PC-9 (cell line): ENCODE measurements around the gene CLMN. TPM values are rescaled to one million over a fixed set of nuclear protein-coding genes. Genes with fewer than 3 reads are reported as not detected.

ENCODE experiments used
- BruUV-seq: library from RNA; stranded (reverse); fragments of 400-500 nt; replicated peaks from 2 replicates; lab custom pipeline; 2021; lab: Mats Ljungman, UMichigan
- CTCF ChIA-PET: fragments of 300-600 bp; sonication (Branson Sonifier 250); formaldehyde crosslinking; loops from one replicate; lab custom pipeline; 2022; ENCODE audit warnings: antibody characterized with exemption; lab: Charles Lee
- POLR2A ChIA-PET: fragments of 300-600 bp; sonication (Branson Sonifier 250); formaldehyde crosslinking; loops from one replicate; lab custom pipeline; 2022; ENCODE audit warnings: antibody characterized with exemption; ENCODE audit not compliant: unreplicated experiment; lab: Charles Lee
- DNase-seq, 2 experiments: peaks; one replicate each; pipeline versions ENCODE4 v3.0.0 to v3.0.0-alpha.2; 2015 to 2022; ENCODE audit warnings: mixed read lengths in 1 of 2
- H2AFZ ChIP-seq: fragments of 200-600 bp; sonication (generic); 2 replicates; pipeline ENCODE4 v1.8.1; 2017; ENCODE audit warnings: antibody characterized with exemption
- H3F3A ChIP-seq: fragments of 200-600 bp; sonication (generic); 2 replicates; pipeline ENCODE4 v1.8.1; 2017; ENCODE audit warnings: antibody characterized with exemption, mild to moderate bottlenecking, low read depth; ENCODE audit not compliant: insufficient read depth
- H3K27ac ChIP-seq: fragments of 200-600 bp; sonication (generic); 2 replicates; pipeline ENCODE4 v1.6.1; 2016; ENCODE audit warnings: mixed run types
- H3K27me3 ChIP-seq: fragments of 200-600 bp; sonication (generic); 2 replicates; pipeline ENCODE4 v1.6.1; 2016; ENCODE audit warnings: low read depth, mixed run types; ENCODE audit not compliant: insufficient read depth
- H3K36me3 ChIP-seq: fragments of 200-600 bp; sonication (generic); 2 replicates; pipeline ENCODE4 v1.6.1; 2016; ENCODE audit warnings: low read depth, mixed run types
- H3K4me1 ChIP-seq: fragments of 200-600 bp; sonication (generic); replicated peaks from 2 replicates; pipeline ENCODE4 v1.6.1; 2016; ENCODE audit warnings: mixed run types; ENCODE audit not compliant: insufficient read depth
- H3K4me2 ChIP-seq: fragments of 200-600 bp; sonication (generic); 2 replicates; pipeline ENCODE4 v1.6.1; 2017; ENCODE audit warnings: mixed run types
- H3K4me3 ChIP-seq: fragments of 200-600 bp; sonication (generic); 2 replicates; pipeline ENCODE4 v1.6.1; 2016; ENCODE audit warnings: mixed run types
- H3K79me2 ChIP-seq: fragments of 200-600 bp; sonication (generic); 2 replicates; pipeline ENCODE4 v1.6.1; 2017; ENCODE audit warnings: low read depth, mixed run types
- H3K9me2 ChIP-seq: fragments of 200-600 bp; sonication (generic); 2 replicates; pipeline ENCODE4 v1.8.1; 2017; ENCODE audit warnings: mild to moderate bottlenecking; ENCODE audit not compliant: insufficient read depth
- H3K9me3 ChIP-seq: fragments of 200-600 bp; sonication (generic); 2 replicates; pipeline ENCODE4 v1.8.1; 2016; ENCODE audit warnings: low read depth; ENCODE audit not compliant: insufficient read depth
- H4K20me1 ChIP-seq: fragments of 200-600 bp; sonication (generic); 2 replicates; pipeline ENCODE4 v1.8.1; 2017; ENCODE audit not compliant: insufficient read depth
- EZH2 ChIP-seq: fragments of 200-600 bp; sonication (generic); IDR thresholded peaks from 2 replicates; pipeline ENCODE4 v1.8.0; 2017; ENCODE audit warnings: antibody characterized with exemption, low read depth
- intact Hi-C: fragments of 100-400 bp; cut with micrococcal nuclease; formaldehyde crosslinking; loops from one replicate; pipeline ENCODE4 v1.10.0; 2022; ENCODE audit not compliant: unreplicated experiment
- total RNA-seq: library from RNA; stranded (reverse); gene quantifications from 2 replicates; pipeline ENCODE4 v1.2.3, GENCODE V29; 2021
- TF ChIP-seq, protein P1 (sequence below): fragments of 200-600 bp; sonication (generic); conservative IDR thresholded peaks from 2 replicates; pipeline ENCODE4 v1.6.1; 2017; ENCODE audit warnings: mixed run types, antibody characterized with exemption, mild to moderate bottlenecking, moderate library complexity

The CLMN gene
- total RNA-seq, 1 experiment from 2014 or later, result 15.8 TPM

DNA sequence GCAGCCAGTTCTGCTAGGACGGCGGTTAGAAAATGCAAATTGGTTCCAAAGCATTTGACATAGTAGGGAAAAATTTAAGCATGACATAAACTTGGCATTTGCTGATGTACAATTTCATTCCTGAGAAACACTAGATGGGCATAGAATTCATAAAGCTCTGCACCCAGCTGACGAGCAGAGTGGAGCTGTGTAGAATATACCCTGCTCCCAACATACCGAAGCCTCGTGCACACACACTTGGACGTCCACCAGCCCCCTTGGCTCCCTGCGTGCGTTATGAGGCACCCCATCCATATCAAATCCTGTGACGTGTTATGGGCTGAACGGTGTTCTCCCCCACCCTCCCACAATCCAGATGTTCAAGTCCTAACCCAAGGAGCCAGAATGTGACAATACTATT, 65.4 kb downstream of the CLMN start:
- H2AFZ ChIP-seq, result no peak overlapping the region
- H3K27me3 ChIP-seq, result no peaks in the 10 kb centered on the region
- no peak for TF ChIP-seq EZH2
- TF ChIP-seq, protein P1, sequence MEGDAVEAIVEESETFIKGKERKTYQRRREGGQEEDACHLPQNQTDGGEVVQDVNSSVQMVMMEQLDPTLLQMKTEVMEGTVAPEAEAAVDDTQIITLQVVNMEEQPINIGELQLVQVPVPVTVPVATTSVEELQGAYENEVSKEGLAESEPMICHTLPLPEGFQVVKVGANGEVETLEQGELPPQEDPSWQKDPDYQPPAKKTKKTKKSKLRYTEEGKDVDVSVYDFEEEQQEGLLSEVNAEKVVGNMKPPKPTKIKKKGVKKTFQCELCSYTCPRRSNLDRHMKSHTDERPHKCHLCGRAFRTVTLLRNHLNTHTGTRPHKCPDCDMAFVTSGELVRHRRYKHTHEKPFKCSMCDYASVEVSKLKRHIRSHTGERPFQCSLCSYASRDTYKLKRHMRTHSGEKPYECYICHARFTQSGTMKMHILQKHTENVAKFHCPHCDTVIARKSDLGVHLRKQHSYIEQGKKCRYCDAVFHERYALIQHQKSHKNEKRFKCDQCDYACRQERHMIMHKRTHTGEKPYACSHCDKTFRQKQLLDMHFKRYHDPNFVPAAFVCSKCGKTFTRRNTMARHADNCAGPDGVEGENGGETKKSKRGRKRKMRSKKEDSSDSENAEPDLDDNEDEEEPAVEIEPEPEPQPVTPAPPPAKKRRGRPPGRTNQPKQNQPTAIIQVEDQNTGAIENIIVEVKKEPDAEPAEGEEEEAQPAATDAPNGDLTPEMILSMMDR, result no peak
- H3K9me2 ChIP-seq, result no peaks in the 10 kb centered on the region
- ChIA-PET CTCF (no interaction called here), POLR2A (no interaction called here)
- 0 out of 2 replicates have a peak, but pooled peaks cover 2% of the 10 kb centered on the region for H3K79me2 ChIP-seq
- intact Hi-C loops, result no loop called here
- BruUV-seq, result no TSS peak
- DNase-seq, result no peak
- H3K4me3 ChIP-seq, result no peak overlapping the region
- H3K36me3 ChIP-seq, result no peaks in the 10 kb centered on the region
- H3F3A ChIP-seq, result peaks cover 5% of the 10 kb centered on the region; the same call in 1 of the 2 replicates
- no peaks in the 10 kb centered on the region for H3K9me3 ChIP-seq
- no peaks in the 10 kb centered on the region for H4K20me1 ChIP-seq
- peaks cover 19% of the 10 kb centered on the region for H3K4me1 ChIP-seq
- H3K4me2 ChIP-seq, result no peak overlapping the region
- H3K27ac ChIP-seq, result no peak overlapping the region

DNA sequence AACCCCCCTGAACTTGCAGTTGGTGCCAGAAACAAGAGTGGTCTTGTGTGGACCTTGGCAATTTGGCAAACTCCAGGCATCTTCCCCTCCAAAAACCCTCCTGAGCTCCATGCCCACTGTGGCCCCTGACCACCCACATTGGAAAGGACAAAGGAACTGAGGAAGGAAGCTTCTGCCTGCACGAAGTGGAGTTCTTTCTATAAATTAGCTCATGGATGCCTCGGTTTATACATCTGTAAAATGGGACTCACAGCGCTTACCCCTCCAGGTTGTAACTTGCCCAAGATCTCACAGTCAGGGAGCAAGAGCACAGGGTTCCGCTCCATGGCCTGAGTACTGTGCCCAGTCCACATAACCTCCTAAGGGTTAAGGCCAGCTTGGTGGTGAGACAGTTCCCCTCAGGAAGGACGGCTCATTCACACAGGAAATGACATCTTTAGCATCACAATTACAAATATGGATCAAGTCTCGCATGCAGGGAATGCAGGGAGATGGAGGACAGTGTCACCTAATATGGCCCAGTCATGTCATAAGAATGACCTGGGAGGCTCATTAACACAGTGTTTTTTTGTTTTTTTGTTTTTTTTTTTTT, 66.6 kb downstream of the CLMN start:
- no peaks in the 10 kb centered on the region for H3K36me3 ChIP-seq
- H3K27me3 ChIP-seq, result no peaks in the 10 kb centered on the region
- no peak overlapping the region for H3K4me2 ChIP-seq
- H4K20me1 ChIP-seq, result no peaks in the 10 kb centered on the region
- 0 out of 2 replicates have a peak, but pooled peaks cover 2% of the 10 kb centered on the region for H3K79me2 ChIP-seq
- POLR2A ChIA-PET, result no interaction called here
- H2AFZ ChIP-seq, result no peak overlapping the region
- H3K4me1 ChIP-seq, result peaks cover 30% of the 10 kb centered on the region
- CTCF ChIA-PET, result no interaction called here
- peaks cover 13% of the 10 kb centered on the region for H3F3A ChIP-seq
- no peak overlapping the region for H3K27ac ChIP-seq
- no peaks in the 10 kb centered on the region for H3K9me3 ChIP-seq
- intact Hi-C loops, result no loop called here
- TF ChIP-seq EZH2, result no peak
- TF ChIP-seq, protein P1, result no peak
- DNase-seq, result no peak
- no TSS peak for BruUV-seq
- H3K9me2 ChIP-seq, result no peaks in the 10 kb centered on the region
- H3K4me3 ChIP-seq, result no peak overlapping the region

DNA sequence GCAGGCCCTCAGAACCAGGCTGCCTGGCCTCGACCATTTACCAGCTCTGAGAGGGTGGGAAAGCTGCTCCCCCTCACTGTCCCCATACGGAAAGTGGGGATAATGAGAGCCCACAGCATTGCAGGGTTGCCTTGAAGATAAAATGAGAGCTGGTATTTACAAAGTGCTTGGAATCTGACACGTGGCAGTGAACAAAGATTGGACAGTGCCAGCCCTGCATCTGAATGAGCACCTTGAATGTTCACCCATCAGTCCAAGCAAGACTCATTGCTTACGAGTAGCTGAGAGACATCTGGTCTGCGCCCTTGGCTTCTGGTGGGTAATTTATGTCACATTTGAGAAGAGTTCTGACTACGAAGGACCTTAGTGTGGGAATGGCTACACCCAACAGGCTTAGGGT, 67.5 kb downstream of the CLMN start:
- H3K4me3 ChIP-seq, result no peak overlapping the region
- CTCF ChIA-PET, result no interaction called here

More for the DNA sequence above, 67.5 kb downstream of the CLMN start:
- H3K27me3 ChIP-seq, result no peaks in the 10 kb centered on the region
- H3F3A ChIP-seq, result peaks cover 13% of the 10 kb centered on the region
- no peak for DNase-seq
- intact Hi-C loops, result no loop called here
- no peaks in the 10 kb centered on the region for H3K9me2 ChIP-seq
- no peaks in the 10 kb centered on the region for H4K20me1 ChIP-seq
- H3K79me2 ChIP-seq, result 0 out of 2 replicates have a peak, but pooled peaks cover 2% of the 10 kb centered on the region
- H3K27ac ChIP-seq, result no peak overlapping the region
- H2AFZ ChIP-seq, result no peak overlapping the region
- no TSS peak for BruUV-seq
- no peak for TF ChIP-seq EZH2
- TF ChIP-seq, protein P1, result no peak
- POLR2A ChIA-PET, result no interaction called here
- H3K36me3 ChIP-seq, result no peaks in the 10 kb centered on the region
- H3K4me1 ChIP-seq, result peaks cover 31% of the 10 kb centered on the region
- H3K9me3 ChIP-seq, result no peaks in the 10 kb centered on the region
- no peak overlapping the region for H3K4me2 ChIP-seq
